ENCODE measurements around the gene RTKN2. TPM values are rescaled to one million over a fixed set of nuclear protein-coding genes. Genes with fewer than 3 reads are reported as not detected.

Gene RTKN2
- polyA plus RNA-seq, 3 donors, result 0.07 to 0.08 TPM; not detected in 1

DNA sequence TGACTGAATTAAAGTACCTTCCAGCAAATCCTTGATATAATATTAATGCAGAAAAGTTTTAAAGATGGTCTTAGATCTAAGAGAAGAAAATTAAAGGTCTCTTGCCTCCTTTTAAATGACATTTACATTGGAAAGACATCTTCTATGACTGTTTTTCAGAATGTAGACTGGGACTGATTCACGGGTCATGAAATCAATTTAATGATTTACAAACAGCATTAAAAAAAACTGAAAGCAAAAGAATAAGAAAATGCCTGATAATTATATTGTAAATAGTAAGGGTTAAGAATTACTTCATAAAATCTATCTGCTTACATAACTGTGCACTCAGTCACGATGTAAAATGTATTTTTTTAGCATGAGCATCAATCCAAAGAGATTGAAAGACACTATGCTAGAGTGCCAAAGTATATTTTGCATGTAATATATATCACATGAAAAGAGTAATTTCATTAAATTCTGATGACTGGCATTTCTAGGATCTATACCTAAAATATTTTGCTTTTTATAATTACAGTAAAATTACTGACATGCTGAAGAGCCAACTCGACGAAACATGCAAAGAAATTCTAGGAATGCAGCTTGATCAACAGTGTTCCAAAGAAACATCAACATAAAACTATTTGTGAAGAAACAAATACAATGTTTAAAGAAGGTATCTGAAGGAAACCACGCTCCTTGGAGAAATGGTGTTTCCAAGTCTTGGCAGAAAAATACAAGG lies 35.1 kb downstream of the RTKN2 start:
- Mint-ChIP-seq H3K27me3 (ENCODE audit: low read depth in 3 of 3) (no peaks in the 10 kb centered on the region), H3K4me1 (peaks cover 1% of the 10 kb centered on the region), H3K36me3 (peaks cover 0 to 2% of the 10 kb centered on the region in 2 donors), H3K4me3 (no peak overlapping the region), H3K27ac (no peak overlapping the region), H3K9me3 (no peaks in the 10 kb centered on the region)
- intact Hi-C loops (cut with micrococcal nuclease), result no loop called here
- Histone ChIP-seq H3K27me3 (ENCODE audit: control insufficient read depth in 2 of 2, insufficient read depth in 2 of 2, low read length in 2 of 2) (no peaks in the 10 kb centered on the region), H3K9ac (ENCODE audit: insufficient read depth, low read length, poor library complexity, severe bottlenecking) (no peak overlapping the region), H4K20me1 (ENCODE audit: insufficient read depth, low read length) (no peaks in the 10 kb centered on the region), H3K36me3 (replicated peaks in 1 of 2; ENCODE audit: control insufficient read depth in 1 of 2, insufficient read depth in 2 of 2, low read length in 2 of 2) (no peaks in the 10 kb centered on the region), H3K27ac (ENCODE audit: low read depth in 1 of 2, low read length in 2 of 2) (no peak overlapping the region), H3K9me3 (replicated peaks in 1 of 2; ENCODE audit: control insufficient read depth in 1 of 2, insufficient read depth in 1 of 2, low read length in 2 of 2) (no peaks in the 10 kb centered on the region), H3K79me2 (ENCODE audit: insufficient read depth, low read length) (no peaks in the 10 kb centered on the region), H3K4me2 (replicated peaks; ENCODE audit: extremely low read depth, low read length, poor library complexity, severe bottlenecking) (no peak overlapping the region), H2AFZ (ENCODE audit: insufficient read depth, low read depth, low read length, poor library complexity, severe bottlenecking) (no peak overlapping the region), H3K4me1 (ENCODE audit: control insufficient read depth in 1 of 2, insufficient read depth in 2 of 2, low read length in 2 of 2) (no peaks in the 10 kb centered on the region), H3K4me3 (replicated peaks in 1 of 3; ENCODE audit: low read depth in 2 of 3, low read length in 3 of 3) (no peak overlapping the region)
- TF ChIP-seq, protein P1, sequence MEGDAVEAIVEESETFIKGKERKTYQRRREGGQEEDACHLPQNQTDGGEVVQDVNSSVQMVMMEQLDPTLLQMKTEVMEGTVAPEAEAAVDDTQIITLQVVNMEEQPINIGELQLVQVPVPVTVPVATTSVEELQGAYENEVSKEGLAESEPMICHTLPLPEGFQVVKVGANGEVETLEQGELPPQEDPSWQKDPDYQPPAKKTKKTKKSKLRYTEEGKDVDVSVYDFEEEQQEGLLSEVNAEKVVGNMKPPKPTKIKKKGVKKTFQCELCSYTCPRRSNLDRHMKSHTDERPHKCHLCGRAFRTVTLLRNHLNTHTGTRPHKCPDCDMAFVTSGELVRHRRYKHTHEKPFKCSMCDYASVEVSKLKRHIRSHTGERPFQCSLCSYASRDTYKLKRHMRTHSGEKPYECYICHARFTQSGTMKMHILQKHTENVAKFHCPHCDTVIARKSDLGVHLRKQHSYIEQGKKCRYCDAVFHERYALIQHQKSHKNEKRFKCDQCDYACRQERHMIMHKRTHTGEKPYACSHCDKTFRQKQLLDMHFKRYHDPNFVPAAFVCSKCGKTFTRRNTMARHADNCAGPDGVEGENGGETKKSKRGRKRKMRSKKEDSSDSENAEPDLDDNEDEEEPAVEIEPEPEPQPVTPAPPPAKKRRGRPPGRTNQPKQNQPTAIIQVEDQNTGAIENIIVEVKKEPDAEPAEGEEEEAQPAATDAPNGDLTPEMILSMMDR (IDR thresholded peaks at IDR 0.05), result no peak
- no peak for DNase-seq
- no CpG with 5 or more reads among the region's 5 CpGs for WGBS (ENCODE audit: insufficient coverage)

DNA sequence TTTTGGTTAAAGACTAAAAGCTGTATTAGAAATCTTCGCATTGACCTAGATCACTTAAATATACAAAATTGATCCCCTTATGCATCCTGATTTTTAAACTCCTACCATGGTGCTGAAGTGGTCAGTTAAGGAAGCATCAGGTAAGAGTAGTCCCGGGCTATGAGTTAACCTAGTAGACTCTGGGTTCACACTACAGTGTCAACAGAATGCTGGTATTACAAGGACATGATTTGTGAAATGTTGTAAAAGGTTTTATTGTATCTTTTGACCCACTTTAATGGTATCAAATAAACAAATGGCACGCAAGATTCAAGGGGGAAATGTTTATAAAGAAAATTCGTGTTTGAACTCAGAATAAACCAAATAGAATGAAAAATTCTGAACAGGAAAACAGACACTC lies 36.8 kb downstream of the RTKN2 start:
- no peak overlapping the region for H3K27ac Mint-ChIP-seq
- no CpG with 5 or more reads among the region's 4 CpGs for WGBS (ENCODE audit: insufficient coverage)
- intact Hi-C loops (cut with micrococcal nuclease), result no loop called here

More for the DNA sequence above, 36.8 kb downstream of the RTKN2 start:
- Histone ChIP-seq H4K20me1 (ENCODE audit: insufficient read depth, low read length) (no peaks in the 10 kb centered on the region), H3K4me1 (ENCODE audit: control insufficient read depth in 1 of 2, insufficient read depth in 2 of 2, low read length in 2 of 2) (no peaks in the 10 kb centered on the region), H3K27ac (ENCODE audit: low read depth in 1 of 2, low read length in 2 of 2) (no peak overlapping the region), H3K36me3 (replicated peaks in 1 of 2; ENCODE audit: control insufficient read depth in 1 of 2, insufficient read depth in 2 of 2, low read length in 2 of 2) (no peaks in the 10 kb centered on the region), H2AFZ (ENCODE audit: insufficient read depth, low read depth, low read length, poor library complexity, severe bottlenecking) (no peak overlapping the region), H3K9me3 (replicated peaks in 1 of 2; ENCODE audit: control insufficient read depth in 1 of 2, insufficient read depth in 1 of 2, low read length in 2 of 2) (no peaks in the 10 kb centered on the region), H3K4me3 (replicated peaks in 1 of 3; ENCODE audit: low read depth in 2 of 3, low read length in 3 of 3) (no peak overlapping the region), H3K79me2 (ENCODE audit: insufficient read depth, low read length) (no peaks in the 10 kb centered on the region), H3K4me2 (replicated peaks; ENCODE audit: extremely low read depth, low read length, poor library complexity, severe bottlenecking) (no peak overlapping the region), H3K9ac (ENCODE audit: insufficient read depth, low read length, poor library complexity, severe bottlenecking) (no peak overlapping the region), H3K27me3 (ENCODE audit: control insufficient read depth in 2 of 2, insufficient read depth in 2 of 2, low read length in 2 of 2) (no peaks in the 10 kb centered on the region)
- no peaks in the 10 kb centered on the region for H3K9me3 Mint-ChIP-seq
- no peaks in the 10 kb centered on the region for H3K27me3 Mint-ChIP-seq (ENCODE audit: low read depth in 3 of 3)
- peaks cover 1% of the 10 kb centered on the region for H3K4me1 Mint-ChIP-seq
- TF ChIP-seq, protein P1 (IDR thresholded peaks at IDR 0.05), result no peak
- no peak overlapping the region for H3K4me3 Mint-ChIP-seq
- DNase-seq, result no peak
- H3K36me3 Mint-ChIP-seq, result peaks cover 0 to 2% of the 10 kb centered on the region in 2 donors

Data from CD14-positive monocyte (primary cell).